Measurements from ENCODE around the gene VSTM2B.
"Not testable (repeated sequence)": the region's sequence is repeated elsewhere in the genome, so short reads cannot be mapped to it uniquely, and the experiment has no call there.

VSTM2B gene

GRCh38 chr19:29554149-29554548, 28.4 kb downstream of the VSTM2B start:
- FAIRE-seq = no peak
- TF ChIP-seq CTCF (IDR thresholded peaks at IDR 0.05; ENCODE audit: insufficient read depth, missing control alignments) = no peak
- no peak for DNase-seq (ENCODE audit: insufficient read length, low spot score)

GRCh38 chr19:29559110-29559509, 33.3 kb downstream of the VSTM2B start:
- not testable (repeated sequence) for DNase-seq (ENCODE audit: insufficient read length, low spot score); FAIRE-seq

- DNase-seq (ENCODE audit: insufficient read length, low spot score) (no peak), FAIRE-seq (no peak)
- TF ChIP-seq CTCF (IDR thresholded peaks at IDR 0.05; ENCODE audit: insufficient read depth, missing control alignments) = no peak
These were observed 33.9 kb downstream of the VSTM2B start for GRCh38 chr19:29559743-29560142.

- FAIRE-seq (no peak), DNase-seq (ENCODE audit: insufficient read length, low spot score) (no peak)
- no peak for TF ChIP-seq CTCF (IDR thresholded peaks at IDR 0.05; ENCODE audit: insufficient read depth, missing control alignments)
These were observed 34.7 kb downstream of the VSTM2B start for GRCh38 chr19:29560313-29561075.

GRCh38 chr19:29561601-29562000, 35.8 kb downstream of the VSTM2B start:
- no peak for DNase-seq (ENCODE audit: insufficient read length, low spot score)
- FAIRE-seq = no peak
- no peak for TF ChIP-seq CTCF (IDR thresholded peaks at IDR 0.05; ENCODE audit: insufficient read depth, missing control alignments)

- DNase-seq (ENCODE audit: insufficient read length, low spot score) (no peak), FAIRE-seq (no peak)
- TF ChIP-seq CTCF (IDR thresholded peaks at IDR 0.05; ENCODE audit: insufficient read depth, missing control alignments) = no peak
These were observed 36.8 kb downstream of the VSTM2B start for GRCh38 chr19:29562299-29563297.

- DNase-seq (ENCODE audit: insufficient read length, low spot score) = no peak
- TF ChIP-seq CTCF (IDR thresholded peaks at IDR 0.05; ENCODE audit: insufficient read depth, missing control alignments) = no peak
- FAIRE-seq = no peak
These were observed 37.8 kb downstream of the VSTM2B start for GRCh38 chr19:29563486-29564101.
